Activated CD8-positive, alpha-beta memory T cell treated with anti-CD3 and anti-CD28 coated beads, Interleukin-2, amount 10 ng/mL, durations not matched to agents 7 days and 5 days (primary cell): ENCODE measurements around the gene LIN52. TPM values are rescaled to one million over a fixed set of nuclear protein-coding genes. Genes with fewer than 3 reads are reported as not detected.
A peak's percentile ranks its signal among the peaks of the same experiment; 100 is the strongest.

Source experiments
- ATAC-seq: fragments of 150-1000 bp; cut with Tn5 transposase; one replicate; pipeline ENCODE4 v1.10.0; 2021; ENCODE audit warnings: moderate library complexity
- CTCF ChIA-PET: fragments of 350-600 bp; sonication (Branson Sonifier 250); formaldehyde crosslinking; loops from one replicate; lab custom pipeline; 2021; ENCODE audit warnings: antibody characterized with exemption; lab: Charles Lee
- DNase-seq: peaks from one replicate; pipeline ENCODE4 v3.0.0-alpha.2; 2020
- H3K27ac Mint-ChIP-seq: one replicate; pipeline ENCODE4 v1.8.0; 2021; ENCODE audit warnings: mild to moderate bottlenecking, mixed read lengths
- H3K27me3 Mint-ChIP-seq: one replicate; pipeline ENCODE4 v1.8.0; 2021; ENCODE audit warnings: mixed read lengths
- H3K36me3 Mint-ChIP-seq: one replicate; pipeline ENCODE4 v1.8.0; 2021; ENCODE audit warnings: mild to moderate bottlenecking, mixed read lengths
- H3K4me1 Mint-ChIP-seq: one replicate; pipeline ENCODE4 v1.8.0; 2021; ENCODE audit warnings: mixed read lengths
- H3K4me3 Mint-ChIP-seq: one replicate; pipeline ENCODE4 v1.8.0; 2021; ENCODE audit warnings: mild to moderate bottlenecking, moderate library complexity, mixed read lengths
- H3K9me3 Mint-ChIP-seq: one replicate; pipeline ENCODE4 v1.8.0; 2022; ENCODE audit warnings: low read depth, mixed read lengths
- total RNA-seq, 2 experiments: library from RNA; stranded (reverse); gene quantifications; one replicate each; pipeline ENCODE4 v1.2.3, GENCODE V29; 2021

LIN52 gene
- total RNA-seq, 2 experiments from 2014 or later = 18.3 to 20.1 TPM

DNA sequence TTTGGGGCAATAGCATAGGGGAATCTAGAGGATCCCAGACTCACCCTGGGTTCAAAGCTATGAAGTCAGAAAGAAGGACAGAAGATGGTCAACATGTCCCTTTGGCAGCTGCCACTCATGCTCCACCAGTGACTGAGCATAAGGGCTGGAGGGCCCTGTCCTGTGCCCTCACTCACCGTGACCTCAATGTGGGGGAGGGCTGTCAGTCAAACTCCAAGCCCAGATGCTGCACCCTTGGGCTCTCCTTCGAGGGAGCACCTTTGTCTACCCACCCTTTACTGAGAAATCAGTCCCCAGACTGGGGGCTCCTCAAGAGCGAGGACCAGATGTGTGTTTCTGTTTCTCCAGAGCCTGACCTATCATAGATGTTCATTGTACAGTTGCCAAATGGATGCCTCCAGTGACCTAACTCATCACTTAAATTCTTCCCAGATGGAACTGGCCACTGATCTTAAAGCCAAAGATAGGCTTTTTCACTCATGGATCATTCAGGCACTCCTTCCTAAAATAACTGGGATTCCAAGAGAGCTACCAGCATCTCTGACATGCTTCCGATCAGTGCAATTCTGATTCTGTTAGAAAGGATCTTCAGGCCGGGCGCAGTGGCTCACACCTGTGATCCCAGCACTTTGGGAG lies 127.3 kb downstream of the LIN52 start:
- DNase-seq (no peak), ATAC-seq (no peak)
- Mint-ChIP-seq H3K9me3 (no peaks in the 10 kb centered on the region), H3K27ac (no peak overlapping the region), H3K36me3 (no peaks in the 10 kb centered on the region), H3K27me3 (peaks cover 10% of the 10 kb centered on the region), H3K4me1 (no peaks in the 10 kb centered on the region), H3K4me3 (no peak overlapping the region)
- CTCF ChIA-PET = interaction anchor here (0.7 kb wide), 1 partner anchor 45 kb away, joined by 4 read pairs; no protein-coding TSS in a partner anchor

- CTCF ChIA-PET = no interaction called here
Measured at GRCh38 chr14:74213907-74214803, 129.4 kb downstream of the LIN52 start.

GRCh38 chr14:74216671-74217070 lies 131.9 kb downstream of the LIN52 start:
- H3K27ac Mint-ChIP-seq = no peak overlapping the region
- DNase-seq = no peak
- peaks cover 19% of the 10 kb centered on the region for H3K27me3 Mint-ChIP-seq
- H3K9me3 Mint-ChIP-seq = no peaks in the 10 kb centered on the region
- CTCF ChIA-PET = interaction anchor here (0.8 to 1.7 kb wide), 4 partner anchors 22 to 105 kb away, joined by 3 to 4 read pairs (median 3); no protein-coding TSS in a partner anchor
- no peaks in the 10 kb centered on the region for H3K4me1 Mint-ChIP-seq
- ATAC-seq = no peak
- no peaks in the 10 kb centered on the region for H3K36me3 Mint-ChIP-seq
- H3K4me3 Mint-ChIP-seq = no peak overlapping the region

More at GRCh38 chr14:74213907-74214803, 129.4 kb downstream of the LIN52 start:
- Mint-ChIP-seq H3K36me3 (no peaks in the 10 kb centered on the region), H3K27me3 (peaks cover 19% of the 10 kb centered on the region), H3K27ac (no peak overlapping the region), H3K9me3 (no peaks in the 10 kb centered on the region), H3K4me1 (no peaks in the 10 kb centered on the region), H3K4me3 (no peak overlapping the region)
- DNase-seq = no peak
- ATAC-seq = no peak

DNA sequence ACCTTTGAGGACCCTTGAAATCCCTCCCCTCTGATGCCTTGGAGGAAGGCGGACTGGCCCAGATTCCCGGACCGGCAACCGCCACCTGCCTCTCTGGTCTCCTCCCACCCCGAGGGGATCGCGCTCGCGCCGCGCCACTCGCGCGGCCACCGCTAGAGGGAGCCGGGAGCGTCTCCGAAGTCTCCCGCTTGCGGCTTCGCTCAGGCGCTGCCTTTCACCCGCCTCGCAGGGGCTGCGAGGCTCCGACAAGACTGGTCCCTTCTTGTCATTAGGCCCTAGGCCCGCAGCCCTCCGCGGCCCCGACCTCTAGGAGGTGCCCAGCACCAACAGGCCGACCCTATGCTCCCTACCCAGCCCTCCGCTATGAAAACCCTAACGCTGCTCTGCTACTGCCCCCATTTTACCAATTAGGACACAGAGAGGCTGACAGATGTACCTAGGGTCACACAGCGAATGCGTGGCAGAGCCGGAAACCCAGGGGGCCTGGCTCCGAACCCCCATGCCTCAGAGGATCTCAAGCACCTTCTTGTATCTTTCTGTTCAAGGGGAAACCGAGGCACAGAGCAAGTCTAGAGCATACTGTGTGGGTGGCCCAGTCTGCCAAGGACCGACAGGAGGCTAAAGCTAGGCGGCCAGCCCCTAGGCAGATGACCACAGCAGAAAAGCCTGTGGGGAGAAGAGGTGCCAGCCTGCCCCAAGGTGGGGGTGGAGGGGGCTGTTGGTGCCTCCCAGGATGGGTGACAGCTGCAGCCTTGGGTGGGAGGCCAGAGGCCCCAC lies 133.1 kb downstream of the LIN52 start:
- Mint-ChIP-seq H3K4me3 (no peak overlapping the region), H3K36me3 (no peaks in the 10 kb centered on the region), H3K4me1 (no peaks in the 10 kb centered on the region), H3K27ac (no peak overlapping the region), H3K27me3 (peaks cover 21% of the 10 kb centered on the region), H3K9me3 (no peaks in the 10 kb centered on the region)
- CTCF ChIA-PET = interaction anchor here (0.7 to 1.8 kb wide), 9 partner anchors 8 to 100 kb away, joined by 4 to 9 read pairs (median 5); no protein-coding TSS in a partner anchor
- ATAC-seq = peak; percentile 95
- DNase-seq = peak; percentile 79

DNA sequence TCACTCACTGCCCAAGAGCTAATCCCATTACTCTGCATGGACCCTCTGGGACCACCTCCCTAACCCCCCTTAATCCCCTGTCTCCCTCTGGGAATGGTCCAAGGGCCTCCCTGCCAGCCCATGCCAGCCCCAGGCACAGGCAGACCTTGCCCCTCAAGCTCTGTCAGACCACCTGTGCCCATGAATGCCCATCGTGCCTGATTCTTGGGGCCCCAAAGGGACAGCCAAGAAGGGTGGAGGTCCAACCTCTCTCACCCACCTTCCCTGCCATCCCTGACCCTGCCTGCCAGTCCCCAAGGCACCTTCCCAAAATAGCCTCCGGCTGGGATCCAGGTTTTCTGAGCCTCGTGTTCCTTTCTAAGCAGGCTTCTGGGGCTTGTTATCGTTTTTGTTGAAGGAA lies 133.7 kb downstream of the LIN52 start:
- H3K4me3 Mint-ChIP-seq = no peak overlapping the region
- no peak for DNase-seq
- no peaks in the 10 kb centered on the region for H3K4me1 Mint-ChIP-seq

GRCh38 chr14:74219277-74220205 lies 134.8 kb downstream of the LIN52 start:
- no peak overlapping the region for H3K4me3 Mint-ChIP-seq
- H3K27me3 Mint-ChIP-seq = peaks cover 24% of the 10 kb centered on the region
- DNase-seq (no peak), ATAC-seq (no peak)
- no peaks in the 10 kb centered on the region for H3K36me3 Mint-ChIP-seq
- H3K4me1 Mint-ChIP-seq = no peaks in the 10 kb centered on the region
- CTCF ChIA-PET = interaction anchor here (0.9 to 1.8 kb wide), 8 partner anchors 10 to 101 kb away, joined by 4 to 9 read pairs (median 6); no protein-coding TSS in a partner anchor
- H3K27ac Mint-ChIP-seq = no peak overlapping the region
- H3K9me3 Mint-ChIP-seq = no peaks in the 10 kb centered on the region

More for the DNA sequence above, 133.7 kb downstream of the LIN52 start:
- CTCF ChIA-PET = interaction anchor here (0.7 to 1.8 kb wide), 10 partner anchors 9 to 100 kb away, joined by 3 to 9 read pairs (median 5); no protein-coding TSS in a partner anchor
- H3K9me3 Mint-ChIP-seq = no peaks in the 10 kb centered on the region
- H3K27ac Mint-ChIP-seq = no peak overlapping the region
- no peaks in the 10 kb centered on the region for H3K36me3 Mint-ChIP-seq
- ATAC-seq = no peak
- peaks cover 21% of the 10 kb centered on the region for H3K27me3 Mint-ChIP-seq

- no peaks in the 10 kb centered on the region for H3K9me3 Mint-ChIP-seq
- H3K4me3 Mint-ChIP-seq = no peak overlapping the region
- ATAC-seq (no peak), DNase-seq (no peak)
- CTCF ChIA-PET = no interaction called here
- no peaks in the 10 kb centered on the region for H3K4me1 Mint-ChIP-seq
- H3K36me3 Mint-ChIP-seq = no peaks in the 10 kb centered on the region
- no peak overlapping the region for H3K27ac Mint-ChIP-seq
- peaks cover 26% of the 10 kb centered on the region for H3K27me3 Mint-ChIP-seq
Measured at GRCh38 chr14:74220991-74221390, 136.2 kb downstream of the LIN52 start.

DNA sequence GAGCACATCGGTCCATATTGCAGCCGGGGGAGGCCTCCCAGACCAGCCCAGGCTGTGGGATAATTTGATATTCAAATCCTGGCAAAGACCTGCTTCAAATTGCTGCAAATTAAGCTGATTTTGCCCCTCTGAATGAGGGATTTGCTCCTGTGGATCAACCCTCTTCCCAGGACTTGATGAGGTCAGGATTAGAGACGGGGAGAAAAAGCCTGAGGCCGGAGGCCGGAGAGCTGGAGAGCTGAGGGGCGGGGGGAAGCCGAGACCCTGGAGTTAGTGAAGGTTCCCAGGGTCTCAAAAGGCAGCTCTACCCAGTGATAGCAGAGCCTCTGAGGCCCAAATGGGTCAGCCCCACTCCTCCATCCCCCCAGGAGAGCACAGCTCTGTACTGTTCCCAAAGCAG lies 137.0 kb downstream of the LIN52 start:
- ATAC-seq = no peak

DNA sequence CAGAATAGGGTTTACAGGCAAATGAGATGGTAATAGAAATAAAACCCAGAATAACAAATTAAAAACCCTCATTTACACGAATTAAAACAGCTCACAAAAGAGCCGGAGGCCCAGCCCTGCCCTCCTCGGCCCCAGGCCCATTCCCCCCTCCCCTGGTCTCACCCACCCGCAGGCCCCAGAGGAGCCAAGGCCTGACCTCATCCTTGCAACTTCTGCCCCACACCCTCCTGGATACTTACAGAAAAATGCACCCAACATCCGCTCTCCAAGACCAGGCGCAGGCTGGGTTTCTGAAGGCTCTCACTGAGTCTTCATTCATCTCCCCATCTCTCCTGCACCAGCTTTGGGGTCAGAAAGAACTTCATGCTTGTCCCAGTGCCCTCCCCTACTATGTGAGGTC lies 138.3 kb downstream of the LIN52 start:
- H3K4me1 Mint-ChIP-seq = no peaks in the 10 kb centered on the region
- H3K9me3 Mint-ChIP-seq = no peaks in the 10 kb centered on the region
- ATAC-seq (no peak), DNase-seq (no peak)
- CTCF ChIA-PET = interaction anchor here (0.6 kb wide), 1 partner anchor 639 kb away, joined by 3 read pairs; no protein-coding TSS in a partner anchor
- peaks cover 24% of the 10 kb centered on the region for H3K27me3 Mint-ChIP-seq
- no peak overlapping the region for H3K27ac Mint-ChIP-seq
- H3K36me3 Mint-ChIP-seq = no peaks in the 10 kb centered on the region
- no peak overlapping the region for H3K4me3 Mint-ChIP-seq

More for the DNA sequence above, 137.0 kb downstream of the LIN52 start:
- CTCF ChIA-PET = no interaction called here
- no peak for DNase-seq
- Mint-ChIP-seq H3K4me1 (no peaks in the 10 kb centered on the region), H3K27ac (no peak overlapping the region), H3K36me3 (no peaks in the 10 kb centered on the region), H3K9me3 (no peaks in the 10 kb centered on the region), H3K27me3 (peaks cover 24% of the 10 kb centered on the region), H3K4me3 (no peak overlapping the region)

- no peaks in the 10 kb centered on the region for H3K4me1 Mint-ChIP-seq
- no peak for ATAC-seq
- H3K36me3 Mint-ChIP-seq = peaks cover 3% of the 10 kb centered on the region
- no peak overlapping the region for H3K4me3 Mint-ChIP-seq
- H3K9me3 Mint-ChIP-seq = peaks cover 2% of the 10 kb centered on the region
- peaks cover 48% of the 10 kb centered on the region for H3K27me3 Mint-ChIP-seq
- H3K27ac Mint-ChIP-seq = no peak overlapping the region
- DNase-seq = no peak
- CTCF ChIA-PET = interaction anchor here (0.6 kb wide), 1 partner anchor 51 kb away, joined by 3 read pairs; no protein-coding TSS in a partner anchor
Measured at GRCh38 chr14:74231784-74232183, 147.0 kb downstream of the LIN52 start.

DNA sequence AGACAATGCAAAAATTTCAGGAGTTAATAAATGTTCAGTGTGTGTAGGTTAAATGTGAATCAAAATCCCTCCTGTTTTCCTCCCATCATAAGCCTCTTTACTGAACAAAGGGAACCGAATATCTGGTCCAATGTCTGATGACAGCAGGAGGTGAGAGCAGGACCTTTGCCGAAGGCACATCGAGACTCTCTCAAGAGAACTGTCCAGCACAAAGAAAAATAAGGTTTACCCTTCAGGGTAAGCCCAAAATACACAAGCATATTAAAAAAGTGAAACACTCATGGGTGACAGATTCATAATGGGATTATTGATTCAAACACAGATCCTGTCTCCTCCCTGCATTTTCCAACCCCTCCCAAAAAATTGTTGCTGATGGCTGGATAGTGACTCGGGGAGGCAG lies 150.3 kb downstream of the LIN52 start:
- CTCF ChIA-PET = interaction anchor here (1.5 kb wide), 1 partner anchor 16 kb away, joined by 3 read pairs; no protein-coding TSS in a partner anchor
- Mint-ChIP-seq H3K36me3 (peaks cover 3% of the 10 kb centered on the region), H3K4me1 (no peaks in the 10 kb centered on the region), H3K27me3 (peaks cover 54% of the 10 kb centered on the region), H3K9me3 (peaks cover 2% of the 10 kb centered on the region), H3K27ac (no peak overlapping the region), H3K4me3 (no peak overlapping the region)
- ATAC-seq (no peak), DNase-seq (no peak)

- H3K4me3 Mint-ChIP-seq = no peak overlapping the region
- ATAC-seq (no peak), DNase-seq (no peak)
- H3K36me3 Mint-ChIP-seq = no peaks in the 10 kb centered on the region
- H3K4me1 Mint-ChIP-seq = peaks cover 15% of the 10 kb centered on the region
- no peaks in the 10 kb centered on the region for H3K9me3 Mint-ChIP-seq
- H3K27ac Mint-ChIP-seq = no peak overlapping the region
- H3K27me3 Mint-ChIP-seq = peaks cover 60% of the 10 kb centered on the region
- CTCF ChIA-PET = interaction anchor here (0.6 to 1.6 kb wide), 5 partner anchors 10 to 20 kb away, joined by 3 to 8 read pairs (median 3); no protein-coding TSS in a partner anchor
Measured at GRCh38 chr14:74237441-74237840, 152.7 kb downstream of the LIN52 start.
